NCI-H2196 treated with DMSO at 0.1 percent for 48 hours (cell line): ENCODE measurements around the gene TLK2.
"Not testable (repeated sequence)": the region's sequence is repeated elsewhere in the genome, so short reads cannot be mapped to it uniquely, and the experiment has no call there.

Experiments used
- DNase-seq: peaks from one replicate; lab custom pipeline; 2025; ENCODE audit not compliant: unreplicated experiment; lab: John Stamatoyannopoulos, UW

TLK2 gene

DNA sequence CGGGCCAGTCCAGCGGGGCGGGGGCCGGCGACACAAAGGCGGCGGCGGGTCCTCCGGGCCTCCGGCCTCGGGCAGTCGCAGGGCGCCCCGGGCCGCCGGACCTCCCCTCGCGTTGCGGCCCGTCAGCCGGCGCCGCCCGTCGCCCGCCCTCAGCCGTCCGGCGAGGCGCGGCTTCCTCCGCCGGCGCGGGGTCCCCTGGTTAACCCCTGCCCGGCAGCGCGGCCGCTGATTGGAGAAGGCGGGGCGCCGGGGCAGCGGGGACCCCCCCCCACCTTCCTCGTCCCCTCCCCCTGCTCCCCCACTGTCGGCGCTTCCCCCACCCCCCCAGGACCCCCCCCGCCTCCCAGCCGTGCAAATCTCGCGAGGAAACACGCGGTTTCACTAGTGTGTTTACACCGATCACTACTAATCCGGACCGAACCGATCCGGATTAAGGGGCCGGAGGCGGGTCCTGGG, at the start of gene TLK2:
Gene TLK2 (plus strand): TSS at position 402 of the 456 bp plus-strand sequence. CDS start 2,301 bp downstream, outside the sequence.
- DNase-seq, result peak; percentile 48

DNA sequence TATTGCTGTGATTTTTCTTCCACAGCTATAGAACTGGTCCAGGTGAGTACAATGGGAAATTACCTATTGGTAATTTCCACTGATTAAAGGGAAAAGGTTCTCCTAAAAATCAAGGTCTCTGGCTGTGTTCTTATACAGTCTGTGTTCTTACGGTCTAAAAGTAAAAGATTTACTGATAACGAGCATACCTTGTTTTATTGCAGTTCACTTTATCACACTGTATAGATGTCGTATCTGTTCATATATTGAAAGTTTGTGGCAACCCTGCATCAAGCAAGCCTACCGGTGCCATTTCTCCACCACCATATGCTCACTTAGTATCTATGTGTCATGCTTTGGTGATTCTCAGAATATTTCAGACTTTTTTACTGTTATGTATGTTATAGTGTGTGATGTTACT, 43.4 kb upstream of the TLK2 start:
- not testable (repeated sequence) for DNase-seq

DNA sequence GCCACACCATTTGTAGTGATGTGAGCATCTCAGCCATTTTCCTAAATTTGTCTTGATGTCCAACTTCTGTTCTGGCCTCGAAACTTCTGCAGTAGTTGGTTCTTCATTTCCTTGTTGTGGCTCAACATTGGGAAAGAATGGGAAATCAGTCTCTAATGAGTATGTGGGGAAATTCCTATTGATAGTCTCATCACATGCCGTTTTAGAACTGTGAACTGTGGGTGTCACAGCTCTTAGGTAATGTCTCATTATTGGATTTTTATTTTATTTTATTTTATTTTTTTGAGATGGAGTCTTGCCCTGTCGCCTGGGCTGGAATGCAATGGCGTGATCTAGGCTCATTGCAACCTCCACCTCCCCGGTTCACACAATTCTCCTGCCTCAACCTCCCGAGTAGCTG, 37.4 kb upstream of the TLK2 start:
- DNase-seq, result not testable (repeated sequence)

DNA sequence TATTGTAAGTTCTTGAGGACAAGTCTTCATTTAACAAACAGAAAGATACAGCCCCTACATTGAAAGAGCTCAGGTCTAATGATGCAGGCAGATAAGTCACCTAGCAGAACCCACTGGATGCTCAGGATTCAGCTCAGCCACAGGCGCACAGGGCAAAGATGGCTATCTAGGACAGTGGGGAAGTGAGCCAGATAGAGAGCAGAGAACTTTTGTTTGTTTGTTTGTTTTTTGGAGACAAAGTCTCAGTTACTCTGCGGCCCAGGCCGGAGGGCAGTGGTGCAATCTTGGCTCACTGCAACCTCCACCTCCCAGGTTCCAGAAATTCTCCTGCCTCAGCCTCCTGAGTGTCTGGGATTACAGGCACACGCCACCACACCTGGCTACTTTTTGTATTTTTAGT, 34.6 kb upstream of the TLK2 start:
- DNase-seq, result no peak

DNA sequence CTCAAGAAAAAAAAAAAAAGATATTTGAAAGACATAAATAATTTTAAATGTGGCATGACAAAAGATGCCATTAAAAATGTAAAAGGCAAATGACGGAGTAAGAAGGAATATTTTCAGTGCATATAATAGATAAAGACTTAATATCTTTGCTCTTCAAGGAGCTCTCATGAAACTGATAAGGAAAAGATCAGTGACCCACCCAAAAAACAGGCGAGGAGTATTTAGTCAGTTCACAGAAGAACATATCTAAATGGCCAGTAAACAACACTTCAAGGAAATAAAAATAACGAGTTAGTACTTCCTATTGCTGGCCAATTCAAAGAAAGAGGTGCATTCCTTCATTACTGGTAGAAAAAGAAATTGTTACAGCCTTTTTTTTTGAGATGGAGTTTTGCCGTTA, 32.8 kb upstream of the TLK2 start:
- not testable (repeated sequence) for DNase-seq

DNA sequence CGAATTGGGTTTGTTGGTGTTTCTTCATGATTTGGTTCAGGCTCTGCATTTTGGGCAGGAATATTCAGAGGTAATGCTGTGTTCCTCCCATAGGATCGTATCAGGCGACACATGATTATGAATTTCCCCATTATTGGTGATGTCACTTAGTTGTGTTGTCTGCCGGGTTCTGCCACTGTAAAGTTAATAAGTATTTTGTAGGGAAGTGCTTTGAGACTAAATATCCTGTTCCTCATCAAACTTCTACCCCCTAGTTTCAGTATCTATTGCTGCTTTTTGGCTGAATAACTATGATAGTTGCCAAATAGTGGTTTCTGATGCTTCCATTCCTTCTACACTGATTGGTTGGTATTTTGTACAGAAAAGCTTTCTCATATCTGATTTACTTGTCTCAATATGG, 26.4 kb upstream of the TLK2 start:
- DNase-seq, result not testable (repeated sequence)

DNA sequence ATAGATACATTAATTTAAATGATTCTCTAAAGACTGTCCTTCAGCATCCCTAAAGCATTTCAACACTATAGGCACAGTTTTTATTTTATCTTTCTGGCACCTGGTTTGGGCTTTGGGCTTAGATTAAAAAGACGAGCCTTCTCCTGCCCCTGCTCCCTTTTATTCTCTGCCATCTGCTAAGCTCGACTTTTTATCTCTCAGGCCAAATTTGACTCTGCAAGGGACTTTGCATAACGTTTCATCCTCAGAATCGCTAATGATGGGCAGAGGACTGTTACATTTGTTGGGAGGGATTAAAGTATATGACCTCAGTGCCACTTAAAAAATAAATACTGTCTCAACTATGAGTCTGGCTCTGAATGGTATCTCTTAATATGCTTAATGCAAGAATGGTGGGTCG, 25.6 kb upstream of the TLK2 start:
- DNase-seq, result not testable (repeated sequence)

DNA sequence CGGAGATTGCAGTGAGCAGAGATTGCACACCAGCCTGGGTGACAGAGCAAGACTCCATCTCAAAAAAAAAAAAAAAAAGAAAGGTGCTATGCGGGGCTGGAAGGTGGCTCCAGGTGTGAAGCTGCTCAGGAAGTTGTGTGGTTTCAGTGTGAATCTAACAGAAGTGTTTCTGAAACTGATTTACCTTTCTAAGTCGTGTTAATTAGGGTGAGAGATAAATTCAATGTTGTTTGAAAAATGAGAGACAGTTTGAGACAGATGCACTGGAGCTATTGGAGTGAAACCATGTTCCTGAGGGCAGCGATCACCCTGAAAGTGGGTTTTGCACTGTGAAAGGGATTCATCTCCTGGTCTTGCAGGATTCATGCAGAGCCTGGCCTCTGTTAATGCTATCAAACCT, 25.0 kb upstream of the TLK2 start:
- not testable (repeated sequence) for DNase-seq

DNA sequence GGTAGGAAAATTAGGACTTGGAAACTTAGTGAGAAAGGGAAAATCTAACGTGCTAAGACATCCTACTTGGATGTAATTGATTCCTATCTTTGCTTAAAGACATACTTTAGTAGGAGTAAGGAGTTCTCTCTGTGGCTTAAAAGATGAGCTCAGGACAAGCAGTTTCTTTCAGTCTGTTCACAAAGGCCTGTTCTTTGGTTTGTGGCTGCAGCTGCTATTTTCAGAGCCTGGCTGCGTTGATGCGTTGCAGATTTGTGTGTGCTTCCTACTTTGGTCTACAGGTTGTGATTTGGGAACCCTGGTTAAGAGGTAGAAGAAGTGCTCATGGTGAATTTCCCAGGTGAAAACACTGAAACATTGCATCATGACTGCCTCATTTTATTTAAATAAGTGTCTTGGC, 24.5 kb upstream of the TLK2 start:
- not testable (repeated sequence) for DNase-seq

DNA sequence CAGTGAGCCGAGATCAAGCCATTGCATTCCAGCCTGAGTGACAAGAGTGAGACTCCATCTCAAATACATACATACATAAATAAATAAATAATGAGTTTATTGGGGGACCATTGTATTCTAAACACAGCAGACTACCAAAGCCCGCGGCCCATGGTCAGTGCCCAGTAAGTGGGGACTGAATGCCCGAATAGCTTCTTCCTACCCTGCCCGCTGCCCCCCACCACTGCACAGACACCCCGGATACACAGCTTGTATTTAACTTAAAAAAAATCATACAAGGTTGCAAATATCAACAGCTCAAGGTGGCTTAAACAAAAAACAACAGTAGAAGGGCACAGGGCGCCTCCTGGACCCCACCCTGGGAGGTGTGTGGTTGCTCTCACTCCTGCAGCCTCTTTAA, 22.6 kb upstream of the TLK2 start:
- no peak for DNase-seq

DNA sequence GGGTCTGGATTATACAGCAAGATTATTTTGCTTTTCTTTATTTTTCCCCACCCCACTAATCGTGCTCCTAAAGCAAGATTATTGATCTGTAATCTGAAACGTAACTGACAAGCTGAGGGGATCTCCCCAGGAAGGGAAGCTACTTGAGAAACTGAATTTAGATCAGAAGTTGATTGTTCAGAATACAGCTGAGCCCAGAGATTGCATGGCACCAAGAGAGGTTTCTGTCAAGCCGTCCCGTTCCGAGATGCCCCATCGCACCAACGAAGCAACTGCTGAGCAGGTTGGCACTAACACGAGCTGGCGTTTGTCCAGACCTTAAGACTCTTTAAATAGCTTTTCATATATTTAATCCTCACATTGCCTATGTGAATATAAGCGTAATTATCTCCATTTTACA, 20.1 kb upstream of the TLK2 start:
- DNase-seq, result not testable (repeated sequence)

DNA sequence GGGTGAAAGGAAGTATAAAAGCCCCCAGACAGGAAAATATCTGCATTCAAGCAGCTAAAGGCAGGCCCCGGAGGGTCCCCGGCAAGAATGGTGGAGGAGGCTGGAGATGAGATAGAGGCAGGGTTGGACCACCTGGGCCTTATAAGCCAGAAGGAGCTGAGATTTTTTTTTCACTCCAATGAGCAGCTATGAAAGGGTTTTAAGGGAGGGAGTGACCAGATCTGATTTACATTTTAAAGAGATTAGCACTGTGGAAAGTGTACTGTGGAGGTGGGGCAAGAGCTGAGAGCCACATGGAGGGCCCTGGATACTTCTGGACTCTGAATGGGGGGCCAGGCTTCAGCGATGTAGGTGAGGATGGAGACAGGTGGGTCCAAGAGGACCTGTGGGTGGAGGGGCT, 14.2 kb upstream of the TLK2 start:
- not testable (repeated sequence) for DNase-seq

DNA sequence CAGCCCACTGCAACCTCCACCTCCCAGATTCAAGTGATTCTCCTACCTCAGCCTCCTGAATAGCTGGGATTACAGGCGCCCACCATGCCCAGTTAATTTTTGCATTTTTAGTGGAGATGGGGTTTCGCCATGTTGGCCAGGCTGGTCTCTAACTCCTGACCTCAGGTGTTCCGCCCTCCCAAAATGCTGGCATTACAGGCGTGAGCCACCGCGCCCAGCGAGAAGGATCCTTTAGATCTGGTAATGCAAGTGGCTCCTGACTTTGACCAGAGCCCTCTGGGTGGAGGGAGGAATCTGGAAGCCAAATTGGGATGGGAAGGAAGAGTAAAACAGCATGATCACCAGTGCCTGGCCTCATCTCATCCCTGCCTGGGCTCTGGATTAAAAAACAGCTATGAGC, 13.4 kb upstream of the TLK2 start:
- DNase-seq, result not testable (repeated sequence)

DNA sequence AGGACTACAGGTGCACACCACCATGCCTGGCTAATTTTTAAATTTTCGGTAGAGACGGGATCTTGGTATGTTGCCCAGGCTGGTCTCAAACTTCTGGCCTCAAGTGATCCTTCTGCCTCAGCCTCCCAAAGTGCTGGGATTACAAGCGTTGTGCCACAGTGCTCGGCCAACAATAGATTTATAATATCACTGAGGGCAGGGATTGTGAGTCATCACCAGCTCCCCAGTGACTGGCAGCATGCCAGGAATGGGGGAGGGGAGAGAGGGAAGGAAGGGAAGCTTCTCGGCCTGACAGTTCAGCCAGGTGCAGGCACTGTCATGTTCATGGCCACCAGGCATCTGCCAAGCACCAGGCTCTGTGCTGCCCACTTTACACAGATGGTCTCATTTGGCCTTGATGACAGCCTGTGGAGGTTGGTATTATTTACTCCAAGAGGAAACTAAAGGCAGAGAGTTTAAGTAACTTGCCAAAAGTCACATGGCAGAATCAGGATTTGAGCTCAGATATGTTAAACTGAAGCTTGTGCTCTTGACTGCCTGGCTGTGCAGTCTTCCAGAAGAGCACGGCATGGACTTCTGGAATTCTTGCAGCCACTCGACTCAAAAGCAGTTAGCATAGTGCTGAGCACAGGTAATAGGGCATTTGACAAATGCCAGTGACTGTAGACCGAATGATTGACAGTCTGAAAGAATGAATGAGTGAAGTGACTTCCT, 7.8 kb upstream of the TLK2 start:
- DNase-seq, result peak; percentile 68

DNA sequence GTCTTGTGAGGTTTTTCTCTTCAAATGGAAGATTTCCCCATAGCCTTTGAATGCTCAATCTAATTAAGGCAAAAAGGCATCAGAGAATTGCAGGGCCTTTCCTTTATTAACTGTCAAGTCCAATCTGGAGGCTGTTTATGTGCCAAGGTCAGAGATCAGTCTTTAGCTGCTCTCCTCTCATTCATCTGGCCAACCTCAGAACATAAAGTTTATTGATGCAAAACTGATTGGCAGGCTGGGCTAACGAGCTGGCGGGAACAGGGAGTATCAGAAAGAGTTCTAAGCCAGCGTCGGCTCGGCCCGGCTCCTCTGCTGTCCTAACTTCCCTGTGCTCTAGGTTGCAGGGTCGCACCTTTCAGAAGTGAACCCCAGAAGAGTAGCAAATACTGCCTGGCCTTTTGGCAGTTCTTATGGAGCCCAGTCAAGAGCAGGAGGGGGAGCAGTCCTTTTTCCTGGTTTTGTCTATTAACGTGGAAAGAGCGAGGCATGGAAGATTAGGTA, 7.2 kb upstream of the TLK2 start:
- DNase-seq, result not testable (repeated sequence)

DNA sequence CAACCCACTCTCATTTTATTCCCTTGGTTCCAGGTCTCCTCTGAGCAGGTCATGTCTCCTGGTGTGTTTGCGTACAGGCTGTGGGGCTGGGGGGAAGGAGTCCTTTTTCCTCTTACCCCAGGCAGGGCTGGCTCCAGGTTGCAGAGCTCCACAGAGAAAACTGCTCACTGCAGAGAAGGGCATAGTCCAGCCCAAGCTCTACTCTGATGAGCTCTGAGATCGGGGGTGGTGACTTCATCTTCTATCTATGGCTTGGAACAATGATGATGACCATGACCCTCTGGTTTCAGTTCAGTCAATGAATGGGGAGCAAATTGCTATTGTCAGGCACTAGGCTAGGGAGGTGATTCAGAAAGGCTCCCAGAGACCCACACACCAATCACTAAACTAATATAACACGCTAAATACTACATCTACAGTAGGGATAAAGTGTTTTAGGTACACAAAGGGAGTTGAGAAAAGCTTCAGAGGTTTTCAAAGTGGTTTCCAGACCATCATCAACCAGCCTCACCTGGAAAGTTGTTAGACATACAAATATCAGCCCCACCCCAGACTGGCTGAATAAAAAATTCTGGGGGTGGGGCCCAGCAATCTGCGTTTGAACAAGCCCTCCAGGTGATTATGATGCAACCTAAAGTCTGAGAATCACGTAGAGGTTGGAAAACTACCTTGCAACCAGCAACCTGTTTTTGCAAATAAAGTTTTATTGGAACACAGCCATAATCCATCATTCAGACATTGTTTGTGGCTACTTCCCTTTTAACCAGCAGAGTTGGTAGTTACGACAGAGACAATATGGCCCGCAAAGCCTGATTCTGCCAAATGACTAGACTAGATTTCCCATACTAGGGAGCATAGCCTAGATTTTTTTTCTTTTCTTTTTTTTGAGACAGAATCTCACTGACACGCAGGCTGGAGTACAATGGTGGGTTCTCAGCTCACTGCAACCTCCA, 5.3 kb upstream of the TLK2 start:
- not testable (repeated sequence) for DNase-seq

DNA sequence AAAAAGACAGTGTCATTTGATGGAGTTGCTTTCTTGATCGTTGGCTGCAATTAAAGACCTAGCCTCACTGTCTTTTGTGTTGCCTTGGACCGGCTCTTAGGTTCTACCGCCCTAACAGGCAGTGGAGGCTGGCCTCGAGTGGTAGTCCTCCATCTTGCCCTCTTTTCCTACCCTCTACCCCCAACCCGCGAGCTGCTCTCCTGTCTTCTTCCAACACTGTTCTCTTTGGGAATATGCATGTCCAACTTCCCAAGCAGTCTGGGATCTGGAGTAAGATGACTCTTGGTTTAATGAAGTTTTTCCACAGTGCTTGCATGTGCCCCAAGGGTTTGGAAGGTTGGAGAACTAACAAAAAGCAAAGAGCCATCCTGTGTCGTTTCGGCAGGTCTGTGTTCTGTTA, 1.5 kb upstream of the TLK2 start:
- not testable (repeated sequence) for DNase-seq

DNA sequence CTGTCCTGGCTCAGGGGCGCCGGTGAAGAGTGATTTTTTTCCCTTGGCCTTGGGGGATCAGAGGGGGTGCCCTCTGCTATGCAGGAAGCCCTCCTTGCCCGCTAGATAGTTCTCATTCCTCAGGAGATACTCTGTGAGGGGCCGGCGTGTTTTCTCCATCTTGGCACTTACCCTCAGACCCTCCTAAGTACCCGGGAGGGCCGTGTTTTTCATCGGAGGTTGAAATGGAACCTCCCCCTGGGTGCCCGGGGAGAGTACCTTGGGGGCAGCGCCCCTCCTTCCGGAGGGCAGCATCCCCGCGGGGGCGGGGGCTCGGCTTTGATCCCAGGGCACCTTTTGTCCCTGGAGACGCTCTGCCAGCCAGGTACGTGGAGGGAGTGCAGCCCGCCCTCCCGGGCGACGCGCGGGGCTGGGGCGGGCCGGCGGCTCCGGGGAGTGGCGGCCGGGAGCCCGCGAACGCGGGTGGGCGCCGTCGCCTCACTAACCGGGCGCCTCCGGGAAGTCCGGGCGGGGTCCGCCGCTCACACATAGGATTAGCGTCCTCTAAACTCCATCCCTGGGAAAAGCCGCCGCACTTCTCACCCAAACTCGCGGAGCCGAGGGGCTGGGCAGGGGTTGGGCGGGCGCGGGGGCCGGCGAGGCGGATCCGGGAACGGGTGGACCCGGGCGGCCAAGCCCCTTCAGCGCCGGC, 762 bp upstream of the TLK2 start:
- DNase-seq, result not testable (repeated sequence)

DNA sequence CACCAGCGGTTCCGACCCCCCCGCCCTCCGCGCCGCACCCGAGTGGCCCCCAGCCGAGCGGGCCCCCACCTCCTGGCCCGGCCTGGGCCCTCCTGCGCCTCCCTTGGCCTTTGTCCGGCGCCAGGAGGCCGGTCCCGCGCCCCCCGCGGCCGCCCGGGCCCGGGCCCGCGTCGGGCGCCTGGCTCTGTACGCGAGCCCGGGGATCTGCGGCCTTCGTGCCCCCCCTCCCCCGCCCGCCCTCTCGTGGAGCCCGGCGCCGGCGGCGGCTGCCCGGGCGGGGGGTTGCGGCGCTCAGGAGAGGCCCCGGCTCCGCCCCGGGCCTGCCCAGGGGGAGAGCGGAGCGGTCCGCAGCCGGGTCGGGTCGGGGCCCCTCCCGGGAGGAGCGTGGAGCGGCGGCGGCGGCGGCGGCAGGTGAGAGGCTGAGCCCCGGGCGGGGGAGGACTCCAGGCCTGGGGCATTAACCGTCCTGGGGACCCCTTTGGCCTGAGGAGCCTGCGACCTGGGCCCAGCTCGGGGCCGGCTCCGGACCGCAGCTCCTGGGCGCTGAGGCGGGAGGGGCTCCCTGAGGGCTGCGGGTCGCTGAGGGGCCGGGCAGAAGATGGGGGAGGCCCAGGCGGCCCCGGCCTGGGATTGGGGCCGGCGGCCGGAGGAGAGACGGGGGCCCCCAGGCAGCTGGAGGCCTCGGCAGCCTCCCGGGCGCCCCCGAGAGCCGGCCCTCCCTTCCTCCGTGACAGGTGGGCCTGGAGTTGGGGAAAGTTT, 434 bp downstream of the TLK2 start:
- not testable (repeated sequence) for DNase-seq

DNA sequence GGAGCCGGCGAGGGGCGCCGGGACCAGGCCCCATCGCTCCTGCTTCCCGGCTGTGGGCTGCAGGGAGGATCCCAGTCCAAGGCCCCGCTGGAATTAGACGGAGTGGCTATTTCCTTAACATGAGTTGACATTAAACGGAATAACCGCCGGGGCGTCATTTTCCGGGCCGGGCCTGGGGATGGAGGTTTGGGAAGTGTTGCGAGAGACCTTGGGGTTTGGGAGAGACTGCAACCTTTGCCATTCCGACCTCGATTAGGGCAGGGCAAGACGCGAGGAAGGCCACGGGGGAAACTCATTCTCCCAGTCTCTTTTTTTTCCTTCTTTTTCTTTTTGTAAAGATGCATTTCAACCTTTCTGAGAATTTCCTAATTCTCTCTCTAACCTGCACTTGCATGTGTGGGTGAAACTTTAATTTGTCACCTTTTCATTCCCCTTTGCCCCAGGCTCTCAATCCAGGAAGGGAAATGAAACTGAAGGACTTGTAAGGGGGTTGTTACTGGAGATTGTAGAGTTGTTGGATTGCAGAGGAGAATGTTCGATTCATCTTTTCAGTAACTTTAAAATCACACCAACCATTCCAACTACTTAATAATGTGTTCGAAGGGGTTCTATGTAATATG, 1.1 kb downstream of the TLK2 start:
- DNase-seq, result not testable (repeated sequence)
